ENCODE data around the gene CCDC144A.
"Not testable (repeated sequence)": the region's sequence is repeated elsewhere in the genome, so short reads cannot be mapped to it uniquely, and the experiment has no call there.

Gene CCDC144A

DNA sequence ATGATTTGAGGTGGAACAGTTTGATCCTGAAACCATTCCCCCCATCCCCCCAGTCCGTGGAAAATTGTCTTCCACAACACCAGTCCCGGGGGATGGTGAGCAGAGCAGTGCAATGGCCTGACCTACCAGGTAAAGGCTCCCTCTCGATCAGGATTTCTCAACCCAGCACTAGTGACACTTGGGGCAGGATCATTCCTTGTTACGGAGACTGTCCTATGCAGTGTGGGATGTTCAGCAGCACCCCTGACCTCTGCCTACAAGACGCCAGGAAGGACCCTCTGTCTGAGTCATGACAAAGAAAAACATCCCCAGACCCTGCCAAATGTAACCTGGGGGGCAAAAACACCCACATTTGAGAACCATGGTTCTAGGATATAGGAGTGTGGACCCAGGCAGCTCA, 114.8 kb downstream of the CCDC144A start:
- not testable (repeated sequence) for H2BK5ac ChIP-seq (ENCODE audit: low read depth, low read length, poor library complexity); H3K4me3 ChIP-seq (ENCODE audit: low read depth, low read length); H3K27me3 ChIP-seq (ENCODE audit: insufficient read depth, low read length); DNase-seq; H3K36me3 ChIP-seq (ENCODE audit: control insufficient read depth in 1 of 2, insufficient read depth in 2 of 2, low read length in 2 of 2); H3K27ac ChIP-seq (ENCODE audit: low read depth, low read length); H3K4ac ChIP-seq (ENCODE audit: low read depth, low read length); H2AFZ ChIP-seq (ENCODE audit: insufficient read depth, low read length, poor library complexity); H3K4me2 ChIP-seq (ENCODE audit: low read length); H4K12ac ChIP-seq (ENCODE audit: low read depth, low read length); H3K9me3 ChIP-seq (ENCODE audit: insufficient read depth, low read depth, low read length); H3K18ac ChIP-seq (ENCODE audit: low read length); H3K14ac ChIP-seq (ENCODE audit: low read length); H3K9ac ChIP-seq (ENCODE audit: low read length); H4K8ac ChIP-seq (ENCODE audit: low read depth, low read length); H2BK120ac ChIP-seq (ENCODE audit: insufficient read depth, low read length, poor library complexity); H3K79me1 ChIP-seq (ENCODE audit: low read length); H2BK12ac ChIP-seq (ENCODE audit: low read length); H3K23ac ChIP-seq (ENCODE audit: low read length); H4K91ac ChIP-seq (ENCODE audit: low read depth, low read length); H3K4me1 ChIP-seq (ENCODE audit: control insufficient read depth in 1 of 2, insufficient read depth in 2 of 2, low read length in 2 of 2); H3K79me2 ChIP-seq (ENCODE audit: control insufficient read depth, insufficient read depth, low read length, poor library complexity); H2AK5ac ChIP-seq (ENCODE audit: low read length)
- no CpG with 5 or more reads among the region's 5 CpGs for WGBS (ENCODE audit: extremely low coverage, insufficient coverage, insufficient read length)

GRCh38 chr17:16806599-16806998, 116.6 kb downstream of the CCDC144A start:
- H4K12ac ChIP-seq (ENCODE audit: low read depth, low read length); H3K18ac ChIP-seq (ENCODE audit: low read length); H3K9ac ChIP-seq (ENCODE audit: low read length); H4K91ac ChIP-seq (ENCODE audit: low read depth, low read length); H3K14ac ChIP-seq (ENCODE audit: low read length); H3K9me3 ChIP-seq (ENCODE audit: insufficient read depth, low read depth, low read length); H3K4me2 ChIP-seq (ENCODE audit: low read length); H3K4me3 ChIP-seq (ENCODE audit: low read depth, low read length); DNase-seq; H2AFZ ChIP-seq (ENCODE audit: insufficient read depth, low read length, poor library complexity); H2BK120ac ChIP-seq (ENCODE audit: insufficient read depth, low read length, poor library complexity); H3K27ac ChIP-seq (ENCODE audit: low read depth, low read length); H3K27me3 ChIP-seq (ENCODE audit: insufficient read depth, low read length); H3K79me2 ChIP-seq (ENCODE audit: control insufficient read depth, insufficient read depth, low read length, poor library complexity); H3K36me3 ChIP-seq (ENCODE audit: control insufficient read depth in 1 of 2, insufficient read depth in 2 of 2, low read length in 2 of 2); H2AK5ac ChIP-seq (ENCODE audit: low read length); H2BK12ac ChIP-seq (ENCODE audit: low read length); H4K8ac ChIP-seq (ENCODE audit: low read depth, low read length); H2BK5ac ChIP-seq (ENCODE audit: low read depth, low read length, poor library complexity); H3K79me1 ChIP-seq (ENCODE audit: low read length); H3K4ac ChIP-seq (ENCODE audit: low read depth, low read length); H3K23ac ChIP-seq (ENCODE audit: low read length); H3K4me1 ChIP-seq (ENCODE audit: control insufficient read depth in 1 of 2, insufficient read depth in 2 of 2, low read length in 2 of 2): not testable (repeated sequence)
- WGBS (ENCODE audit: extremely low coverage, insufficient coverage, insufficient read length), result no CpG with 5 or more reads among the region's 4 CpGs

DNA sequence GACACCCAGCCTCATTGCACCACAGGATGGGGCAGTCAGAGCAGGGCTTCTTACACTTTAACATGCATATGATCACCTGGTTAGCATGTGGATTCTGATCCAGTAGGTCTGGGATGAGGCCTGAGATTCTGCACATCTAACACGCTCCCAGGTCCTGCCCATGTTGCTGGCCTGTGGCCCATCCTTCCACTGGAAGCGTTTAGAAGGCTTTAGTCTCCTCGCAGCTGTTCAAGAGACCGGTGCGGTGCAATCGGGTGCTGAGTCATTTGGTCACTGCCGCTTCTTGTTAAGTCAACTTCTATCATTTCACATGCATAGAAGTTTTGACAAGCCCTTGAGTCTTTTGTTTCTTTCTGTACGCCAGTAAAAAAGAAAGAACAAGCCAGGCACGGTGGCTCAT, 117.6 kb downstream of the CCDC144A start:
- H2BK12ac ChIP-seq (ENCODE audit: low read length); H3K4me2 ChIP-seq (ENCODE audit: low read length); H3K14ac ChIP-seq (ENCODE audit: low read length); H2AK5ac ChIP-seq (ENCODE audit: low read length); H3K27me3 ChIP-seq (ENCODE audit: insufficient read depth, low read length); H3K4ac ChIP-seq (ENCODE audit: low read depth, low read length); H3K4me1 ChIP-seq (ENCODE audit: control insufficient read depth in 1 of 2, insufficient read depth in 2 of 2, low read length in 2 of 2); H4K12ac ChIP-seq (ENCODE audit: low read depth, low read length); H4K91ac ChIP-seq (ENCODE audit: low read depth, low read length); H2BK120ac ChIP-seq (ENCODE audit: insufficient read depth, low read length, poor library complexity); H3K9ac ChIP-seq (ENCODE audit: low read length); H2BK5ac ChIP-seq (ENCODE audit: low read depth, low read length, poor library complexity); DNase-seq; H3K36me3 ChIP-seq (ENCODE audit: control insufficient read depth in 1 of 2, insufficient read depth in 2 of 2, low read length in 2 of 2); H3K27ac ChIP-seq (ENCODE audit: low read depth, low read length); H3K23ac ChIP-seq (ENCODE audit: low read length); H3K79me1 ChIP-seq (ENCODE audit: low read length); H3K9me3 ChIP-seq (ENCODE audit: insufficient read depth, low read depth, low read length); H2AFZ ChIP-seq (ENCODE audit: insufficient read depth, low read length, poor library complexity); H4K8ac ChIP-seq (ENCODE audit: low read depth, low read length); H3K4me3 ChIP-seq (ENCODE audit: low read depth, low read length); H3K79me2 ChIP-seq (ENCODE audit: control insufficient read depth, insufficient read depth, low read length, poor library complexity); H3K18ac ChIP-seq (ENCODE audit: low read length): not testable (repeated sequence)
- WGBS (ENCODE audit: extremely low coverage, insufficient coverage, insufficient read length), result no CpG with 5 or more reads among the region's 9 CpGs

DNA sequence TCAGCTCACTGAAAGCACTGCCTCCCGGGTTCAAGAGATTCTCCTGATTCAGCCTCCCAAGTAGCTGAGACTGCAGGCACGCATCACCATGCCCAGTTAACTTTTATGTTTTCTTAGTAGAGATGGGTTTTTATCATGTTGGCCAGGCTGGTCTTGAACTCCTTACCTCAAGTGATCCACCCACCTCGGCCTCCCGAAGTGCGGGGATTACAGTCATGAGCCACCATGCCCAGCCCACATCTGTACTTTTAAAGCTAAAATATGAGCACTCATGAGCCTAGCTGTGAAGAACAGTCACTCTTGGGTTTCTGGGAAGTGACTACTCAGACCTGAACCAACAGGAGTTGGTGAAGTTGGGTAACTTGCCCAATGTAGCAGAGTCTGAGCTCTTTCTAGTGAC, 120.2 kb downstream of the CCDC144A start:
- not testable (repeated sequence) for H3K4ac ChIP-seq (ENCODE audit: low read depth, low read length); H3K9me3 ChIP-seq (ENCODE audit: insufficient read depth, low read depth, low read length); H3K4me3 ChIP-seq (ENCODE audit: low read depth, low read length); H3K36me3 ChIP-seq (ENCODE audit: control insufficient read depth in 1 of 2, insufficient read depth in 2 of 2, low read length in 2 of 2); H3K27ac ChIP-seq (ENCODE audit: low read depth, low read length); H3K9ac ChIP-seq (ENCODE audit: low read length); H2AK5ac ChIP-seq (ENCODE audit: low read length); H4K8ac ChIP-seq (ENCODE audit: low read depth, low read length); H3K79me1 ChIP-seq (ENCODE audit: low read length); H3K4me1 ChIP-seq (ENCODE audit: control insufficient read depth in 1 of 2, insufficient read depth in 2 of 2, low read length in 2 of 2); H3K4me2 ChIP-seq (ENCODE audit: low read length); H2AFZ ChIP-seq (ENCODE audit: insufficient read depth, low read length, poor library complexity); H4K91ac ChIP-seq (ENCODE audit: low read depth, low read length); H3K23ac ChIP-seq (ENCODE audit: low read length); H3K27me3 ChIP-seq (ENCODE audit: insufficient read depth, low read length); H3K18ac ChIP-seq (ENCODE audit: low read length); H2BK5ac ChIP-seq (ENCODE audit: low read depth, low read length, poor library complexity); H3K14ac ChIP-seq (ENCODE audit: low read length); H2BK12ac ChIP-seq (ENCODE audit: low read length); H2BK120ac ChIP-seq (ENCODE audit: insufficient read depth, low read length, poor library complexity); H3K79me2 ChIP-seq (ENCODE audit: control insufficient read depth, insufficient read depth, low read length, poor library complexity); H4K12ac ChIP-seq (ENCODE audit: low read depth, low read length)
- DNase-seq, result peak; percentile 15 to 40
- WGBS (ENCODE audit: extremely low coverage, insufficient coverage, insufficient read length), result no CpG with 5 or more reads among the region's 5 CpGs
